Colonic mucosa (tissue), 4 donors: ENCODE measurements around the gene FBXL22. TPM values are rescaled to one million over a fixed set of nuclear protein-coding genes. Genes with fewer than 3 reads are reported as not detected.

Experiments
- DNase-seq: peaks from one replicate; pipeline ENCODE4 v3.0.0-alpha.2; 2020
- H3K27ac ChIP-seq: fragments of 200-600 bp; one replicate; pipeline ENCODE4 v1.8.0; 2021
- H3K27me3 ChIP-seq: fragments of 200-600 bp; one replicate; pipeline ENCODE4 v1.8.0; 2021
- H3K36me3 ChIP-seq: fragments of 200-600 bp; one replicate; pipeline ENCODE4 v1.8.0; 2021
- H3K4me1 ChIP-seq: fragments of 200-600 bp; one replicate; pipeline ENCODE4 v1.8.0; 2021; ENCODE audit warnings: mild to moderate bottlenecking
- H3K4me3 ChIP-seq: fragments of 200-600 bp; one replicate; pipeline ENCODE4 v1.8.0; 2021
- H3K9ac ChIP-seq, 2 donors: one replicate each; pipeline ENCODE4 v1.7.0; 2013; ENCODE audit warnings: control low read depth in 2 of 2, low read depth in 2 of 2, low read length in 2 of 2
- H3K9me3 ChIP-seq: fragments of 200-600 bp; one replicate; pipeline ENCODE4 v1.8.0; 2021
- CTCF ChIP-seq: fragments of 200-600 bp; IDR thresholded peaks from one replicate; pipeline ENCODE4 v1.8.0; 2022; ENCODE audit warnings: antibody characterized with exemption, mild to moderate bottlenecking
- intact Hi-C: fragments of 100-400 bp; cut with DNase I; formaldehyde crosslinking; loops from one replicate; pipeline ENCODE4 v1.14.1; 2022
- total RNA-seq, 2 donors: library from RNA; stranded (reverse); fragmentation: NEBNext Ultra II Directional in 1 of 2; extraction: Animal tissue kit (Norgen Biotek cat#: 25700) in 1 of 2; gene quantifications; one replicate each; pipeline ENCODE4 v1.2.1, GENCODE V29; 2021
- donor health status: healthy.
- donor health status: DM: no; HTN: no; CAD: no.
- donor health status: DM: no; HTN: no; CAD: no.

Gene FBXL22
- total RNA-seq, 2 donors from 2014 or later = 2.1 to 4.4 TPM

GRCh38 chr15:63601026-63601703, 4.0 kb downstream of the FBXL22 start:
- Histone ChIP-seq H3K4me3 (peak overlapping the region; percentile 71), H3K4me1 (peaks cover 10% of the 10 kb centered on the region), H3K27me3 (no peaks in the 10 kb centered on the region), H3K27ac (peak overlapping the region; percentile 91), H3K9me3 (no peaks in the 10 kb centered on the region), H3K36me3 (no peaks in the 10 kb centered on the region), H3K9ac (peak overlapping the region; percentile 87 to 91)
- DNase-seq = peak; percentile 47
- no peak for TF ChIP-seq CTCF
- intact Hi-C loops = loop anchor here (5.0 kb wide), 1 partner anchor 134 kb away; no protein-coding TSS in a partner anchor

GRCh38 chr15:63601704-63602185, 4.6 kb downstream of the FBXL22 start:
- TF ChIP-seq CTCF = no peak
- intact Hi-C loops = loop anchor here (5.0 kb wide), 1 partner anchor 134 kb away; no protein-coding TSS in a partner anchor
- H3K4me1 ChIP-seq = peaks cover 10% of the 10 kb centered on the region
- H3K9me3 ChIP-seq = no peaks in the 10 kb centered on the region
- H3K4me3 ChIP-seq = peak overlapping the region; percentile 71
- peak overlapping the region; percentile 87 to 91 for H3K9ac ChIP-seq
- DNase-seq = peak; percentile 80
- H3K36me3 ChIP-seq = no peaks in the 10 kb centered on the region
- peak overlapping the region; percentile 91 for H3K27ac ChIP-seq
- no peaks in the 10 kb centered on the region for H3K27me3 ChIP-seq

GRCh38 chr15:63602595-63602994, 5.4 kb downstream of the FBXL22 start:
- Histone ChIP-seq H3K9me3 (no peaks in the 10 kb centered on the region), H3K4me3 (no peak overlapping the region), H3K4me1 (peaks cover 9% of the 10 kb centered on the region), H3K27ac (no peak overlapping the region), H3K36me3 (no peaks in the 10 kb centered on the region), H3K27me3 (no peaks in the 10 kb centered on the region), H3K9ac (no peak overlapping the region)
- DNase-seq = no peak
- intact Hi-C loops = loop anchor here (5.0 kb wide), 1 partner anchor 135 kb away; no protein-coding TSS in a partner anchor
- no peak for TF ChIP-seq CTCF

GRCh38 chr15:63603516-63603915, 6.3 kb downstream of the FBXL22 start:
- no peaks in the 10 kb centered on the region for H3K36me3 ChIP-seq
- no peak for DNase-seq
- intact Hi-C loops = loop anchor here (5.0 kb wide), 1 partner anchor 136 kb away; no protein-coding TSS in a partner anchor
- no peaks in the 10 kb centered on the region for H3K27me3 ChIP-seq
- no peak overlapping the region for H3K4me3 ChIP-seq
- no peak overlapping the region for H3K9ac ChIP-seq
- TF ChIP-seq CTCF = no peak
- no peaks in the 10 kb centered on the region for H3K9me3 ChIP-seq
- H3K4me1 ChIP-seq = peaks cover 3% of the 10 kb centered on the region
- H3K27ac ChIP-seq = no peak overlapping the region

- H3K4me1 ChIP-seq = peaks cover 3% of the 10 kb centered on the region
- no peak overlapping the region for H3K27ac ChIP-seq
- no peak for TF ChIP-seq CTCF
- H3K4me3 ChIP-seq = no peak overlapping the region
- DNase-seq = no peak
- H3K36me3 ChIP-seq = no peaks in the 10 kb centered on the region
- no peak overlapping the region for H3K9ac ChIP-seq
- no peaks in the 10 kb centered on the region for H3K9me3 ChIP-seq
- H3K27me3 ChIP-seq = no peaks in the 10 kb centered on the region
- intact Hi-C loops = loop anchor here (5.0 kb wide), 1 partner anchor 137 kb away; no protein-coding TSS in a partner anchor
Observed at GRCh38 chr15:63604281-63604680, 7.1 kb downstream of the FBXL22 start.
